ENCODE measurements around the gene TMSB4X.

DNA sequence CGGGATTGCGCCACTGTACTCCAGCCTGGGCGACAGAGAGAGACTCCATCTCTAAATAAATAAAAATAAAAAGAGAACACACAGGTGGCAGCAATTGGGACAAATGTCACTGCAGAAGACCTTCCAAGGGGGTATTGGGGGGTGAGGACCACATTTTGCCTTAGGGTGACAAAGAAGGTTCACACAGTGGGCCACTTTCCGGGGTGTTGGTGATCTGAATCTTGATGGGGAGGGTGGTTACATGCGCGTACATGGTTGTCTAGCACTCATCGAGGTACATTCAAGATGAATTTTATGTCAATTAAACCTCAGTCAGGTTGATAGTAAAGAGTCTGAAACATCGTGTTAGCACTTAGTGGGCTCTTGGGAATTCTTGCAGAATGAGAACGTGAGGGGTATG, 20.5 kb upstream of the TMSB4X start:
- TF ChIP-seq ARNTL (CRISPR knock-in tag; IDR thresholded peaks at IDR 0.05; ENCODE audit: borderline replicate concordance, low read depth) (no peak), OSR1 (CRISPR knock-in tag; IDR thresholded peaks at IDR 0.05) (no peak), GLIS3 (CRISPR knock-in tag; IDR thresholded peaks at IDR 0.05) (no peak), ESRRG (CRISPR knock-in tag; IDR thresholded peaks at IDR 0.05) (no peak), RARB (CRISPR knock-in tag; IDR thresholded peaks at IDR 0.05) (no peak), ZFP3 (CRISPR knock-in tag; IDR thresholded peaks at IDR 0.05) (no peak), ZC3H10 (CRISPR knock-in tag; IDR thresholded peaks at IDR 0.05) (no peak), PATZ1 (CRISPR knock-in tag; IDR thresholded peaks at IDR 0.05; ENCODE audit: borderline replicate concordance) (no peak), PPARA (CRISPR knock-in tag; IDR thresholded peaks at IDR 0.05; ENCODE audit: borderline replicate concordance) (no peak)
- TF ChIP-seq, protein P1, sequence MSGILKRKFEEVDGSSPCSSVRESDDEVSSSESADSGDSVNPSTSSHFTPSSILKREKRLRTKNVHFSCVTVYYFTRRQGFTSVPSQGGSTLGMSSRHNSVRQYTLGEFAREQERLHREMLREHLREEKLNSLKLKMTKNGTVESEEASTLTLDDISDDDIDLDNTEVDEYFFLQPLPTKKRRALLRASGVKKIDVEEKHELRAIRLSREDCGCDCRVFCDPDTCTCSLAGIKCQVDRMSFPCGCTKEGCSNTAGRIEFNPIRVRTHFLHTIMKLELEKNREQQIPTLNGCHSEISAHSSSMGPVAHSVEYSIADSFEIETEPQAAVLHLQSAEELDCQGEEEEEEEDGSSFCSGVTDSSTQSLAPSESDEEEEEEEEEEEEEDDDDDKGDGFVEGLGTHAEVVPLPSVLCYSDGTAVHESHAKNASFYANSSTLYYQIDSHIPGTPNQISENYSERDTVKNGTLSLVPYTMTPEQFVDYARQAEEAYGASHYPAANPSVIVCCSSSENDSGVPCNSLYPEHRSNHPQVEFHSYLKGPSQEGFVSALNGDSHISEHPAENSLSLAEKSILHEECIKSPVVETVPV (CRISPR knock-in tag; IDR thresholded peaks at IDR 0.05) = no peak
